G401 (cell line): ENCODE results near the gene IL15RA. TPM values are rescaled to one million over a fixed set of nuclear protein-coding genes. Genes with fewer than 3 reads are reported as not detected.
"Not testable (repeated sequence)": the region's sequence is repeated elsewhere in the genome, so short reads cannot be mapped to it uniquely, and the experiment has no call there.

Experiments
- DNase-seq: peaks from one replicate; pipeline ENCODE4 v3.0.0-alpha.2; 2015; ENCODE audit warnings: low spot score
- in situ Hi-C: cut with HindIII; loops from 2 replicates; pipeline ENCODE4 v1.10.0; 2016; ENCODE audit warnings: low sequenced_read_pairs, mixed read lengths
- total RNA-seq: library from RNA; depleted of rRNA; stranded (reverse); fragments of >200 nt; shearing (Covaris generic); gene quantifications from 2 replicates; pipeline ENCODE4 v1.2.3, GENCODE V29; 2014

IL15RA gene
- total RNA-seq, 1 experiment from 2014 or later, result not detected

- DNase-seq, result no peak
- in situ Hi-C loops, result no loop called here
Observed at GRCh38 chr10:5942001-5942400, 35.3 kb downstream of the IL15RA start.

GRCh38 chr10:5941579-5941978 lies 35.8 kb downstream of the IL15RA start:
- DNase-seq, result no peak
- in situ Hi-C loops, result no loop called here

GRCh38 chr10:5940807-5941218 lies 36.5 kb downstream of the IL15RA start:
- in situ Hi-C loops, result no loop called here
- no peak for DNase-seq

DNA sequence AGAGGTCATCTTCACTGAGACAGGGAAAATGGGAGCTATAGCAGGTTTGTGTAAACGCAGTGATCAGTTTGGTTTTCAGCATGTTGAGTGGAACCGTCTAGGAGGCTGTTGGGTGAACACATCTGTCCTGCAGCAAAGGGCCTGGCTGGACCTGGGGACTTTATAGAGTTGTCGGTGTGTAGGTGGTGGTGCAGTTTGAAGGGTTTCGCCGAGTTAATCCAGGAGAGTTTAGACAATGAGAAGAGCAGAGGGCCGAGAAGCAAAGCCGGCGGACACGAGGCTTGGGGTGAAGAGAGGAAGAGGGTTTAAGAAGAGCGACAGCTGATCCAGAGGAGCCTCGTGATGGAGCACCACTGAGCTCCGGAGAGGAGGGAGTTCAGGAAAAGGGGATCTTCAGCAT lies 39.1 kb downstream of the IL15RA start:
- DNase-seq, result no peak

DNA sequence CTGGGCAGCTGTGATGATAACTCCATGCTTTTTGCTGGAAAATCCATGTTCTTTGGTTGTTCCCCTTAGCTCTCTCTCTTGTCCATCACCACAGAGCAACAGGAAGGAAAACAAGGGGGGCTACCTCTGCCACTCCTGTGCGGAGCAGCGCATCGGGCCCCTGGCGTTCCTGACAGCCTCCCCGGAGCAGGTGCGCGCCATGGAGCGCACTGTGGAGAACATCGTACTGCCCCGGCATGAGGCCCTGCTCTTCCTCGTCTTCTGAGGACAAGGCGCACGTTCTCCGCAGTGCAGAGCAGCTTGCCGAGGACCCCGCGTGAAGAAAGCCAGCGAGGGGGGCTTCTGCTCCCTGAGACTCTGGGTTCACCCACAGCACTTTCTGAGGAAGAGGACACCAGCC lies 40.3 kb downstream of the IL15RA start:
- no peak for DNase-seq
- in situ Hi-C loops, result no loop called here

More for the DNA sequence above, 39.1 kb downstream of the IL15RA start:
- in situ Hi-C loops, result no loop called here

DNA sequence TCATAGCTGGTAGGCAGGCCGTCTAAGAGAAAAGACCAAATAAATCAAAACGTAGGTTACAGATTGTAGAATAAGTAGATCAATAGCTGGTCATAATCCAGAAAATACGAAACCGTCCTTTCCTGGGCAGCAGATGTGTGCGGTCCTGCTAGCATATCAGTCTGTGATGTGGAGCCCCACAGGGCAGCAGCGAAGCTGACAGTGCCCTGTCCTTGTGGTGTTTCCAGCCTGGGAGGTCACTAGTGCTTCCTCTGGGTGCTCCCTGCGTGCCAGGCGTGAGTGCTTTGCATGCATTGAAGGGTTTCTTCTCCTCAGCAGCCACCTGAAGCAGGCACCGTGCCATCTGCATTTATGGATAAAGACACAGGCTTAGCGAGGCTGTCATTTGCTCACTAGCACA lies 41.7 kb downstream of the IL15RA start:
- no peak for DNase-seq
- in situ Hi-C loops, result no loop called here

DNA sequence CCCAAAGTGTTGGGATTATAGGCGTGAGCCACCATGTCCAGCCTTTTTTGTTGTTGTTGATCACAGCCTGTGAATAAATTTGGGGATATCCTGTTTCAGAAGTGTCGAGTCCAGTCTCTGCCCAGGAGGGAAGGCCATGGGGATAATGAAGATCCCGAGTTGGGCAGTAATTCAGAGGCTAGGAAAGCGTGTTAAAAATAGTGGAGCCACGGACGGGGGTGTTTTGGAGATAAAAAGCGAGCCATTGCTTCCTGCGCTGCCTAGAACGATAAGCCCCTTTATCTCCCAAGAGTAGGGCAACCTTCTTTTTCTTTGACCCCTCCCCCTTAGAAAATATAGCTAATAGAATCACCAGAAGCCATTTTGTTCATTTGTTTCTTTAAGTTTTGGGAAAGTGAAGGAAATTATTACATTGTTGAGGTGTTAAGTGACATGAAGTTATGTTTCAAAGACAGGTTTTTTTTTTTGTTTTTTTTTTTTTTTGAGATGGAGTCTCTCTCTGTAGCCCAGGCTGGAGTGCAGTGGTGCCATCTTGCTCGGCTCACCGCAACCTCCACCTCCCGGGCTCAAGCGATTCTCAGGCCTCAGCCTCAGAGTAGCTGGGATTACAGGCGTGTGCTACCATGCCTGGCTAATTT lies 43.3 kb downstream of the IL15RA start:
- DNase-seq, result no peak
- in situ Hi-C loops, result no loop called here

DNA sequence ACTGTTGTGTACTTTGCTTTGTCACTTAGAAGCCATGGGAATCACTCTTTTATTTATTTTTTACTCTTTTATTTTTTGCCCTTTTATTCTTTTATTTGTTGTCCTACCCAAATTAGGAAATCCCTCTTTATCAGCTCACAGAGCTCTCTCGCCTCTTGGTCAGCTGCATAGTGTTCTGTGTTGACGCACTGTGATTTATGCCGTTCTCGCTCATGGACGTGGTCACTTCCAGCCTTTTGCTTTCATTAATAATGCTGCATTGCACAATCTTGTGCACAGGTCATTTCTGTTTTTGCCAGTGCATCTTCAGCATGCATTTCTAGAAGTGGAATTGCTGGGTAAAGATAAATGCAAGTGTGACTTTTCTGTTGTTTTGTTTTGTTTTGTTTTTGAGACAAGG lies 45.0 kb downstream of the IL15RA start:
- no peak for DNase-seq
- in situ Hi-C loops, result no loop called here

DNA sequence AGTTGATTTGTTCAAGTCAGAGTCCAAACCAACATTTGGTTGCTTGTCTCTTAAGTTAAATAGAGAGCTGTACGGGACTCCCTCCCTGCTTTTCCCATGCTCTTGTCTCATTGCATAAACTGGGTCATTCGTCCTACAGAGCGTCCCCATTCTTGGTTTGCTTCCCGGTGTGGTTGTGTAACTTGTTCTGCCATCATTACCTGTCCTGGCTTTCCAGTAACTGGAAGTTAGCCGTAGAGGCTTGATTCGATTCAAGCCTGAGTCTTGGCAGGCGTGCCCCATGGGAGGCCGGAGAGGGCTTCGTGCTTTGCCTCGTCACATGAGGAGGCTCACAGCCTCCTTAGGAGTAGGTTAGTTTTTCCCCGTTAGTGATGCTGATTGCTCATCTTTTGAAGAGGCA lies 47.1 kb downstream of the IL15RA start:
- DNase-seq, result peak; percentile 40
- in situ Hi-C loops, result no loop called here

GRCh38 chr10:5929442-5929841 lies 47.9 kb downstream of the IL15RA start:
- no peak for DNase-seq
- in situ Hi-C loops, result no loop called here

DNA sequence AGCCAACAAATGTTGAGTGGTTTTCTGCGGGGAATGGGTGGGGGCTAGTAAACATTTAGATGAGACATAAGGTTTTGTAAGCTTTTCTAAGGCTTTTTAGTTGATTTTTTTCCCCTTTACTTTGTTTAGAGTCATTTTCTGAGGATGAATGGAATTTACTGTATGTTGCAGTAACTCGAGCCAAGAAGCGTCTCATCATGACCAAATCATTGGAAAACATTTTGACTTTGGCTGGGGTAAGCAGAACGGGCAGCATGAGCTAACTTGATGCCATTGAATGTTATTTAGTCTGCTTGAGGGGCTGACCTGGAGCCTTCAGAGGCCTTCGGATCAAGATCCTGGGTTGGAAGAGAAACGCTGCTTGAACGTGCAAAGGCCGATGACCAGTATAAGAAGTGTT lies 50.0 kb downstream of the IL15RA start:
- DNase-seq, result peak; percentile 27
- in situ Hi-C loops, result no loop called here

GRCh38 chr10:5924889-5925288 lies 52.5 kb downstream of the IL15RA start:
- in situ Hi-C loops, result no loop called here
- DNase-seq, result no peak

DNA sequence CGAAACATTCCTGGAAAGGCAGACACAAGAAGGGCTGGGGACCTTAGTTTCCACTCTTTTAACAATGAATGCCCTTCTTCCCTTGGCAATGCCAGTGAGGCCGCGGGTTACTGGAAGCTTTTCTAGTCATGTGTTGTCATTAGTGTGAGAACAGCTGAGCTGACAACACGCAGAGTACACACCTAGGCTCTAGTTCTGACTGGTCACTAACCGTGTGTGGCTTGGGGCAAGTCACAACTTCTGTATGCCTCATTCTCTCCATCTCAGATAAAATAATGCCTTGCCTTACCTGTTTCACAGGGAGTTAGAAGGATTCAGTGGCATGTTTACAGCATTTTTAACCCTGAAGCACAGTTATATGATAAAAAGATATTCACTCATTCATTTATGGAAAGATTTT lies 55.6 kb downstream of the IL15RA start:
- no peak for DNase-seq
- in situ Hi-C loops, result no loop called here

- in situ Hi-C loops, result no loop called here
- no peak for DNase-seq
Observed at GRCh38 chr10:5919568-5919967, 57.8 kb downstream of the IL15RA start.

GRCh38 chr10:5918763-5919162 lies 58.6 kb downstream of the IL15RA start:
- DNase-seq, result no peak
- in situ Hi-C loops, result no loop called here

DNA sequence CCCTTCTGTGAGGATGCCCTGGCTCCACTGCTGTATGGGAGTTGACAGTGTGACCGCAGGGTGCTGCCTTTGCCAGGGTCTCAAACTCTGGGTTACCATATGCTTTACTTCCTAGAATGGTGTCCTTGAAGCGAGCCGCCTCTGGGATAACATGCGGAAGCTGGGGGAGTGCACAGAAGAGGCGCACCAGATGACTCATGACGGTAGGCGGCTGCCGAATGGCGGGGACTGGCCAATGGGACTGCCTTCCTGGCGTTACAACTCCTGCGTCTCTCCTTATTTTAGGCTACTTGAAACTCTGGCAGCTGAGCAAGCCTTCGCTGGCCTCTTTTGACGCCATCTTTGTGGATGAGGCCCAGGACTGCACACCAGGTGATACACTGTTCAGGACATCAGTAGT lies 60.0 kb downstream of the IL15RA start:
- in situ Hi-C loops, result no loop called here
- DNase-seq, result no peak

- DNase-seq, result no peak
- in situ Hi-C loops, result no loop called here
Observed at GRCh38 chr10:5915451-5915850, 61.9 kb downstream of the IL15RA start.

- DNase-seq, result no peak
- in situ Hi-C loops, result no loop called here
Observed at GRCh38 chr10:5913736-5914135, 63.6 kb downstream of the IL15RA start.

DNA sequence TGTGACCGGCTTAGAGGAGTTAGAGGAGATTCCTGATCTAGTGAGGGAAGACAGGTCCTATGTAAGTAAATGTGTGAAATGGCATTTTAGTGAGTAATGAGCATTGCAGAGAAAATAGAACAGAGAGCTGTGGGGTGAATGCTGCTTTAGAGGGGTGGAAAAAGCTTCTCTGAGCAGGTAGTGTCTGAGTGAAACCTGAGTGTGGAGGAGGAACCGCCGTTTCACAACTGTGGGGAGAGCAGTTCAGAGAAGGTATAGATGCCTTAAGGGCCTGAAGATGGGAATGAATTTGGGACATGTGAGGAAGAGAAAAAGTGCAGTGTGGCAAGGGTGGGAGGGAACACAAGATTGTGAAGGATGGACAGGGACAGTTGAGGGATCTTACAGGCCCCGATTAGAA lies 65.7 kb downstream of the IL15RA start:
- DNase-seq, result no peak
- in situ Hi-C loops, result no loop called here

DNA sequence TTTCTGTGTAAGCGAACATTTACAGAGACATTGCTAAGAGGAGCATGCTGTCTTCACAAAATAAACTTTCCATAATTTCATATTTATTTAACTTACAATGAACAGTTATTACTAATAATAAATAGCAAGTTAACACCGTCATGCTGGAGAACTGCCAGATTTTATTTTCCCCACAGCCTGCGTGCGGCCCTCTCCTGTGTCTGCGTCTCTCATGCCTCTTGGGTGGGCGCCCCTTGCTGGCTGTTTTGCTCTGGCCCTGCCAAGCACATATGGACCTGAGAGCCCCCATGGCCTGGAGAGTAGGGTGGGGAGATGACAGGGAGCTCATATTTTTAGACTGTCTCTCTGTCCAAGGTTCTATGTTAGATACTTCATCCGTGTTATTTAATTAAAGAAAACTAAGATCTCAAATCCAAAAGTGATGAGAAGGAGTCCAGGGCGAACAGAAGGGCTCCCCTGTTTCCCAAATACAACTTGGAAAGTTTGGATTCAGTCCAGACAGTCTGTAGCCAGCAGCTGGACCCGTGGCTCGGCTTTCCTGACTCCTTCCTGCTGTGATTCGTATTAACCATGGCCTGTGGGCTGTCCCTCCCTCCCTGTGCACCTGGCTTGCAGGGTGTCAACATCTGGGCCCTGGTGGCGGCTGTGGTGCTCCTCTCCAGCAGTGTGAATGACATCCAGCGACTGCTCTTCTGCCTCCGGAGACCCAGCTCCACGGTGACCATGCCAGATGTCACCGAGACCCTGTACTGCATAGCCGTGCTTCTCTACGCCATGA lies 66.8 kb downstream of the IL15RA start:
- in situ Hi-C loops, result no loop called here
- DNase-seq, result peak; percentile 4

GRCh38 chr10:5908676-5909075 lies 68.7 kb downstream of the IL15RA start:
- DNase-seq, in situ Hi-C loops: not testable (repeated sequence)
